HG03060 (cell line): Measurements from ENCODE around the gene FERD3L.

ENCODE experiments used
- ATAC-seq: cut with Tn5 transposase; IDR thresholded peaks from one replicate; pipeline ENCODE4 v1.9.1; 2021; ENCODE audit warnings: low read depth, moderate number of reproducible peaks; ENCODE audit not compliant: unreplicated experiment

Gene FERD3L

DNA sequence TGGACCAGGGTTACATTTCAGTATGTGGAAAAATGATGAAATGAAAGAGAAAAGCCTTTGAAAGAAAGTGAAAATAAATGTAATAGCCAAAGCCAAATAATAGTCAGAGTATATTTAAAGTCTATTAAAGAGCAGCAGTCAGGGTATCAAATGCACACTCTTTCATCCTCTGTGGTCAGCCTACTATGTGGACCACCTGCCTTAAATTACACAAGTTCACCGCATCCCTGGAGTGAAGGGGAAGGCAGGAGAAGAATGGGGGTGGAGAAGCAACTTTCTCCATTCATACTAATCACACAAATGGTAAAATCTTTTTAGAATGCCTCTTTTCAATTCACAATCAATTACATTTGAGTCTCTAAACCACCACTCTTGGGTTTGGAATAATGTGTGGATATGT lies 43.7 kb downstream of the FERD3L start:
- ATAC-seq = no peak

DNA sequence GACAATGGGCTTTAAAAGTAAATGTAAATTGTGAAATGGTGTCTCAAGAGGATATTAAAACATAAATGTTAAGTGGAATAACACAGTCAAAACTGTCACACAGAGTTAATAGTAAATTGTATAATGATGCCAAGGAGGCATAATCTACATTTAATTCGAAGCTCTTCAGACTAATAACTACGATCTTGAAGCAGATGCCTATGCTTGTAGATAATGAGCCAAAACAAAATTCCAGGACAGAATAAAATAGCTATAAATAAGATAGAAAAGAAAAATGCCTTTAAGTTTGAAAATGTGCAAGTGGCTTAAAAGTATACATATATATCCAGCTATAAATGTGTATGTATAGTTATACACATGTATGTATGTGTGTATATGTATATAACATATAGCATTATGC lies 45.3 kb downstream of the FERD3L start:
- ATAC-seq = no peak

DNA sequence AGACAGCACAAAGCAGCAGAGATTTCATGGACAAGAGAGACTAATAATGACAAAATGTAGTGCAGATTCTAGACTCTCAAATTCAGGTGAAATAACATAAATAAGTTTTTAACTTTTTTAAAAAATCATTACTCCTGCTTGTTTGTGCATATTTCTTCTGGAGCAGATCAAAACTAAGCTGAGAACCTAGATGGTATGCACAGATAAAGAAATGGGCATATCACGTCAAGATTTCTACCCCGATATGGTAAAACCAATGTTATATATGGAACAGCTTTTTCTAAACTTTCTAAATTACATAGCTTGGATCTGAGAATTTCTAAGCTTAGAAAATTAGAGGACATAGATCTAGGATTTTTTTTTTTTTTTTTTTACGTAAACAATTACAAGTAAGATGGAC lies 46.0 kb downstream of the FERD3L start:
- no peak for ATAC-seq

DNA sequence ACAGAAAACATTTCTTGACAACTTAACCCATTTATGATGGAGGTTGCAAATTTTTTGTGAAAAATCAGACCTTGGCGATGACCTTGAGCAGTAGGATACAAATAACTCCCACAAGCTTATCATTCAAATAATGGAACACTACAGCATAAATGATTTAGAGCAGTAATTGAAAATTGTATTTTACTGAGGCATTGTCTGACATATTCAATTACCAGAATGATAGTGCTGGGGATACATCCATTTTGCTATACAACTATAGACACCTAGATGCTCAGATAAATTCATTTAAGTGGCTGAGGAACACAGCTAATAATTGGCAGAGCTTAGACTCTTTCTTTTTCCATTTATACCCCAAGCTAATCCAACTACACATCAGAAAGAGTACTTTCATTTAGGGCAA lies 46.7 kb downstream of the FERD3L start:
- ATAC-seq = no peak

DNA sequence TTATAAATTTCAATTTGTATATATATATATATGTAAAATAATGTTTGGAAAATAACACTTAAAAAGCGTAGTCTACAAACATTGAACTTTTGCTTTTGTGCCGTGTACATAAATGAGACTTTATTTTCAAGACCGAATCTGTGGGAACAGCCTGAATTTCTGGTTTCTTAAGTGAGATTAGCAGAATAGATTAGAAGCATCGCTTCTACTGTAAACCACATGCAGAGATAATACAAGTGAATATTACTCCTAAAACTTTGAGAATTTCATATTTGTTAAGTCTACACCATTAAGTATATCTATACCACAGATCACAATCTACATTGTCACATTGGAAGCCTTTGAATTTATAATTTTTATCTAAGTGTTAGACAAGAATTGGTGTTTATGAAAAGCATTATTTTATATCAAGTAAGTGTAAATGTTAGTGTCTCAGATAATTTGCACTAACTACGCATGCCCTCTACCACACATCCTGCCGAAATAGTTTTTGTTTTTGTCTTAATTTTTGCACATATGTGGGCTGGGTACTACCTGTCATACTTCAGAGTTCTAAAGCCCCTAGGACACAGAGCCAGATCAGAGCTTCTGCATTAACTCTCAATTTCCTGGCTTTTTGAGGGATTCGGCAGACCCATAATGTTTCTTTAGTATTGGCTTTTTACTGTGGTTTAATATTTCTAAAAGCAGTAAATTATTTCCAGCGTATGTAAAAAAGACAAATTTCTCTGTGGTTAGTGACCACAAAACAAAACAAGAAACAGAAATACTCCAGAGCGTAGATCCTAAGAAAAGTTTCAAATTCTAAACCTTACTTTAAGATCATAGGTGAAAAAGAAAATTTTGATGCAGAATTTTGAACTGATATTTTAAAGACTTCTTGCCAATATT lies 47.8 kb downstream of the FERD3L start:
- no peak for ATAC-seq

DNA sequence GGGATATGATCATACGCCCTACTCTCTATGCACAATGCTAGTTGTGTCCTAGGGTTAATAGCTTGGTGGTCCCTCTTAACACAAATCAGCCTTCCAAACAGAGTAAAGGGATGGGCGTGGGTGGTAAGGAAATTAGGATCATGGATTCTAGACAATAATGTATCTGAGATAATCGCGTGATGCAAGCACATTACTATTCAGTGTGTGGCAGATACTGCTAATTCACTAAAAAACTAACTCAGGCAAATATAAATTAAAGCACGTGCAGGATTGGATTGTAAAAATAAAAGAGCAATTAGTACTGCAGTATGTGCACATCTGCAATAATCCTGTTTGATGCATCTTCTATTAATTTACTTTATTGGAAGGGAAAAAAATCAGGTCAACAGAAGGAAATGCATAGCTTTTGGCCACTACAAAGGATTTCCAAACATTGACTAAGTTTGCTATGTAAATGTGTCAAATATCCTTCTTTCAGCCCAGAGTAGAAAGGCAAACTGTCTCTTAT lies 49.8 kb downstream of the FERD3L start:
- no peak for ATAC-seq
